Measurements from ENCODE around the gene FHOD3. TPM values are rescaled to one million over a fixed set of nuclear protein-coding genes. Genes with fewer than 3 reads are reported as not detected.

Gene FHOD3
- total and polyA plus RNA-seq, 9 of the 15 experiments (the other 6 are each of a cell fraction or from before 2014, with no cell fraction given): 0.11 TPM; not detected in 8

DNA sequence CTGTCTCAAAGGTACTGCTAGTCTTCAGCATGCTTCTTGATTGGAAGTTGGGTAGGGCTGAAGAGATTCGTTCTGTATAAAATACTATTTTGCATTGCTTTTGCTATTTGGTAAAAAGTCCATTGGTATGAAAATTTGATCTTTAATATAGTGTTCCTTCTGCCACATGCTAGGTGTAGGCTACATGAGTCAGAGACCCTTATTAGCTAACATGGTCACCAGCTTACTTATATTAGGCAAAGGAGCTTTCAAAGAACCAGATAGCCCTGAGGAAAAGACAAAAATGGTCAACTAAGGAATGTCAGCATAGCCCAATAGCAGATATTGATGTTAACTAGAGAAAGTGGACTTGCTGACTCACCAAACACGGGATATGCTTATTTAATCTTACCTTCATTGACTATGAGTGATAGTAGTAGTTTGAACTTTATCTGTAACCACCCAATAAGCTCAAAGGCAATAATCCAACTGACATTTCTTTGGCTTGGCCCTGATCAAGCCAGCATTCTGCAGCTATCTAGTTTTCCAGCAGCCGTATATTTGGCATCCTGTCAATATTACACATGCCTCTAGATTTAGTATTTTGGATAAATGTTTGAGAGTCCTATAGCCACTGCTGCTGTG, 421.3 kb downstream of the FHOD3 start (continued):
- TF ChIP-seq, protein P1, sequence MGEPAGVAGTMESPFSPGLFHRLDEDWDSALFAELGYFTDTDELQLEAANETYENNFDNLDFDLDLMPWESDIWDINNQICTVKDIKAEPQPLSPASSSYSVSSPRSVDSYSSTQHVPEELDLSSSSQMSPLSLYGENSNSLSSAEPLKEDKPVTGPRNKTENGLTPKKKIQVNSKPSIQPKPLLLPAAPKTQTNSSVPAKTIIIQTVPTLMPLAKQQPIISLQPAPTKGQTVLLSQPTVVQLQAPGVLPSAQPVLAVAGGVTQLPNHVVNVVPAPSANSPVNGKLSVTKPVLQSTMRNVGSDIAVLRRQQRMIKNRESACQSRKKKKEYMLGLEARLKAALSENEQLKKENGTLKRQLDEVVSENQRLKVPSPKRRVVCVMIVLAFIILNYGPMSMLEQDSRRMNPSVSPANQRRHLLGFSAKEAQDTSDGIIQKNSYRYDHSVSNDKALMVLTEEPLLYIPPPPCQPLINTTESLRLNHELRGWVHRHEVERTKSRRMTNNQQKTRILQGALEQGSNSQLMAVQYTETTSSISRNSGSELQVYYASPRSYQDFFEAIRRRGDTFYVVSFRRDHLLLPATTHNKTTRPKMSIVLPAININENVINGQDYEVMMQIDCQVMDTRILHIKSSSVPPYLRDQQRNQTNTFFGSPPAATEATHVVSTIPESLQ (CRISPR knock-in tag; IDR thresholded peaks at IDR 0.05): no peak
- TF ChIP-seq ZNF224 (CRISPR knock-in tag; IDR thresholded peaks at IDR 0.05) (no peak), TGIF2 (CRISPR knock-in tag; IDR thresholded peaks at IDR 0.05) (no peak), STAG1 (CRISPR knock-in tag; IDR thresholded peaks at IDR 0.05; ENCODE audit: borderline replicate concordance) (no peak), ZNF668 (CRISPR knock-in tag; IDR thresholded peaks at IDR 0.05) (no peak), ZNF407 (IDR thresholded peaks at IDR 0.05; ENCODE audit: low read depth) (no peak), ZNF174 (CRISPR knock-in tag; IDR thresholded peaks at IDR 0.05) (no peak), LARP7 (IDR thresholded peaks at IDR 0.05) (no peak), NCOR1 (IDR thresholded peaks at IDR 0.05) (peak; percentile 13; the same call in 1 of the 2 replicates), BRF1 (IDR thresholded peaks at IDR 0.05; ENCODE audit: borderline replicate concordance, extremely low read depth, insufficient read length) (no peak), ZFP1 (CRISPR knock-in tag; IDR thresholded peaks at IDR 0.05) (no peak), MAFG (tag; conservative IDR thresholded peaks at IDR 0.05) (peak; percentile 21; the same call in 1 of the 2 replicates), ZNF584 (CRISPR knock-in tag; IDR thresholded peaks at IDR 0.05; ENCODE audit: low read depth) (no peak), FOXM1 (IDR thresholded peaks at IDR 0.05; ENCODE audit: low read depth) (no peak), FOXM1 (CRISPR knock-in tag; IDR thresholded peaks at IDR 0.05; ENCODE audit: low read depth) (no peak), GATAD2B (IDR thresholded peaks at IDR 0.05; ENCODE audit: borderline replicate concordance) (no peak), DNMT1 (IDR thresholded peaks at IDR 0.05) (no peak), CBFA2T2 (conservative IDR thresholded peaks at IDR 0.05) (peak; percentile 27)
- TF ChIP-seq, protein P2, sequence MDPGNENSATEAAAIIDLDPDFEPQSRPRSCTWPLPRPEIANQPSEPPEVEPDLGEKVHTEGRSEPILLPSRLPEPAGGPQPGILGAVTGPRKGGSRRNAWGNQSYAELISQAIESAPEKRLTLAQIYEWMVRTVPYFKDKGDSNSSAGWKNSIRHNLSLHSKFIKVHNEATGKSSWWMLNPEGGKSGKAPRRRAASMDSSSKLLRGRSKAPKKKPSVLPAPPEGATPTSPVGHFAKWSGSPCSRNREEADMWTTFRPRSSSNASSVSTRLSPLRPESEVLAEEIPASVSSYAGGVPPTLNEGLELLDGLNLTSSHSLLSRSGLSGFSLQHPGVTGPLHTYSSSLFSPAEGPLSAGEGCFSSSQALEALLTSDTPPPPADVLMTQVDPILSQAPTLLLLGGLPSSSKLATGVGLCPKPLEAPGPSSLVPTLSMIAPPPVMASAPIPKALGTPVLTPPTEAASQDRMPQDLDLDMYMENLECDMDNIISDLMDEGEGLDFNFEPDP (CRISPR knock-in tag; IDR thresholded peaks at IDR 0.05): no peak

Measured in K562 (cell line).